GM21529 (cell line): ENCODE data around the gene NDUFS7.

Experiments
- ATAC-seq: cut with Tn5 transposase; IDR thresholded peaks from one replicate; pipeline ENCODE4 v1.9.1; 2021; ENCODE audit not compliant: unreplicated experiment

Gene NDUFS7

GRCh38 chr19:1364070-1364704 lies 19.5 kb upstream of the NDUFS7 start:
- ATAC-seq, result no peak

- no peak for ATAC-seq
These were observed 18.1 kb upstream of the NDUFS7 start for GRCh38 chr19:1365319-1366269.

- ATAC-seq, result no peak
These were observed 17.4 kb upstream of the NDUFS7 start for GRCh38 chr19:1366296-1366695.

GRCh38 chr19:1366899-1367870 lies 16.5 kb upstream of the NDUFS7 start:
- no peak for ATAC-seq

- no peak for ATAC-seq
These were observed 14.4 kb upstream of the NDUFS7 start for GRCh38 chr19:1369214-1369805.

- ATAC-seq, result no peak
These were observed 12.9 kb upstream of the NDUFS7 start for GRCh38 chr19:1370579-1371361.

- no peak for ATAC-seq
These were observed 10.6 kb upstream of the NDUFS7 start for GRCh38 chr19:1373042-1373533.

- ATAC-seq, result no peak
These were observed 10.0 kb upstream of the NDUFS7 start for GRCh38 chr19:1373534-1374249.

GRCh38 chr19:1374250-1374577 lies 9.5 kb upstream of the NDUFS7 start:
- ATAC-seq, result no peak

- no peak for ATAC-seq
These were observed 7.3 kb upstream of the NDUFS7 start for GRCh38 chr19:1376415-1376805.

GRCh38 chr19:1377176-1377964 lies 6.3 kb upstream of the NDUFS7 start:
- ATAC-seq, result no peak

- no peak for ATAC-seq
These were observed 5.5 kb upstream of the NDUFS7 start for GRCh38 chr19:1377965-1378785.

GRCh38 chr19:1379126-1379905 lies 4.4 kb upstream of the NDUFS7 start:
- no peak for ATAC-seq

GRCh38 chr19:1379961-1380489 lies 3.7 kb upstream of the NDUFS7 start:
- ATAC-seq, result no peak

- no peak for ATAC-seq
These were observed 1.5 kb upstream of the NDUFS7 start for GRCh38 chr19:1382250-1382649.

- ATAC-seq, result no peak
These were observed 743 bp upstream of the NDUFS7 start for GRCh38 chr19:1383017-1383311.

- no peak for ATAC-seq
These were observed 367 bp downstream of the NDUFS7 start for GRCh38 chr19:1384085-1384462.
